ENCODE data around the gene RTEL1. TPM values are rescaled to one million over a fixed set of nuclear protein-coding genes. Genes with fewer than 3 reads are reported as not detected.

The RTEL1 gene
- total and polyA plus RNA-seq, 2 donors (not counting 1 experiment from before 2014, with no cell fraction given) = 15.1 to 32.6 TPM

- Mint-ChIP-seq H3K27ac (no peak overlapping the region), H3K4me3 (no peak overlapping the region), H3K27me3 (no peaks in the 10 kb centered on the region), H3K4me1 (peaks cover 29% of the 10 kb centered on the region), H3K9me3 (ENCODE audit: insufficient read depth) (peaks cover 2% of the 10 kb centered on the region)
- H3K9me3 ChIP-seq (ENCODE audit: control extremely low read depth in 1 of 3, control insufficient read depth in 2 of 3, insufficient read depth in 1 of 3, low read length in 2 of 3) = peaks cover 1 to 20% (median 7%) of the 10 kb centered on the region in 3 donors
- no peak overlapping the region for H3K9ac ChIP-seq (ENCODE audit: low read length)
- ATAC-seq (ENCODE audit: low read depth) (no peak), DNase-seq (no peak)
- peaks cover 55% of the 10 kb centered on the region for H4K20me1 ChIP-seq (ENCODE audit: control insufficient read depth, insufficient read depth, low read length, poor library complexity, severe bottlenecking)
- H3K27me3 ChIP-seq (replicated peaks in 1 of 4; ENCODE audit: control extremely low read depth in 1 of 4, control insufficient read depth in 3 of 4, insufficient read depth in 4 of 4, low read length in 3 of 4) = no peaks in the 10 kb centered on the region
- ChIA-PET CTCF (interaction anchor here (1.2 kb wide), 1 partner anchor 24 kb away, joined by 3 read pairs; the partner anchor contains the start of gene LIME1), POLR2A (no interaction called here)
- WGBS (ENCODE audit: insufficient coverage) = no CpG with 5 or more reads among the region's 1 CpG
- no peak overlapping the region for H2AFZ ChIP-seq (ENCODE audit: insufficient read depth, low read depth, low read length, poor library complexity, severe bottlenecking)
- intact Hi-C loops (cut with micrococcal nuclease) = no loop called here
- TF ChIP-seq EZH2 (IDR thresholded peaks at IDR 0.05; ENCODE audit: borderline replicate concordance, insufficient read depth, low read depth, low read length, poor library complexity, severe bottlenecking) = no peak
- TF ChIP-seq CTCF (IDR thresholded peaks at IDR 0.05) = no peak
- peaks cover 2 to 38% of the 10 kb centered on the region in 2 experiments for H3K36me3 ChIP-seq (replicated peaks in 1 of 2; ENCODE audit: control extremely low read depth in 1 of 2, control insufficient read depth in 1 of 2, extremely low read depth in 1 of 2, insufficient read depth in 2 of 2, low read length in 1 of 2)
- H3K4me1 ChIP-seq (ENCODE audit: control insufficient read depth in 2 of 2, insufficient read depth in 2 of 2, low read length in 2 of 2) = peaks cover 8 to 13% of the 10 kb centered on the region in 2 donors
- peaks cover 88% of the 10 kb centered on the region for H3K79me2 ChIP-seq (ENCODE audit: control insufficient read depth, insufficient read depth, low read length)
- H3K4me3 ChIP-seq (ENCODE audit: control extremely low read depth in 1 of 5, extremely low read depth in 1 of 5, insufficient read depth in 1 of 5, low read depth in 2 of 5, low read length in 4 of 5) = no peak overlapping the region
- H3K27ac ChIP-seq (ENCODE audit: low read length in 2 of 2) = no peak overlapping the region
- H3K4me2 ChIP-seq (replicated peaks; ENCODE audit: low read depth, low read length, poor library complexity, severe bottlenecking) = no peak overlapping the region
Observed at GRCh38 chr20:63712191-63712590, 54.1 kb downstream of the RTEL1 start.

GRCh38 chr20:63714858-63715257, 56.7 kb downstream of the RTEL1 start:
- H3K27me3 Mint-ChIP-seq = no peaks in the 10 kb centered on the region
- DNase-seq (no peak), ATAC-seq (ENCODE audit: low read depth) (no peak)
- H3K4me3 Mint-ChIP-seq = no peak overlapping the region
- peaks cover 19% of the 10 kb centered on the region for H3K4me1 Mint-ChIP-seq
- Histone ChIP-seq H3K79me2 (ENCODE audit: control insufficient read depth, insufficient read depth, low read length) (peaks cover 91% of the 10 kb centered on the region), H3K4me1 (ENCODE audit: control insufficient read depth in 2 of 2, insufficient read depth in 2 of 2, low read length in 2 of 2) (no peaks in the 10 kb centered on the region), H3K4me3 (ENCODE audit: control extremely low read depth in 1 of 5, extremely low read depth in 1 of 5, insufficient read depth in 1 of 5, low read depth in 2 of 5, low read length in 4 of 5) (no peak overlapping the region), H2AFZ (ENCODE audit: insufficient read depth, low read depth, low read length, poor library complexity, severe bottlenecking) (no peak overlapping the region), H3K27me3 (replicated peaks in 1 of 4; ENCODE audit: control extremely low read depth in 1 of 4, control insufficient read depth in 3 of 4, insufficient read depth in 4 of 4, low read length in 3 of 4) (no peaks in the 10 kb centered on the region), H4K20me1 (ENCODE audit: control insufficient read depth, insufficient read depth, low read length, poor library complexity, severe bottlenecking) (peaks cover 54% of the 10 kb centered on the region), H3K9me3 (ENCODE audit: control extremely low read depth in 1 of 3, control insufficient read depth in 2 of 3, insufficient read depth in 1 of 3, low read length in 2 of 3) (peaks cover 1 to 28% (median 13%) of the 10 kb centered on the region in 3 donors), H3K4me2 (replicated peaks; ENCODE audit: low read depth, low read length, poor library complexity, severe bottlenecking) (no peak overlapping the region), H3K27ac (ENCODE audit: low read length in 2 of 2) (no peak overlapping the region), H3K9ac (ENCODE audit: low read length) (no peak overlapping the region), H3K36me3 (replicated peaks in 1 of 2; ENCODE audit: control extremely low read depth in 1 of 2, control insufficient read depth in 1 of 2, extremely low read depth in 1 of 2, insufficient read depth in 2 of 2, low read length in 1 of 2) (peaks cover 3 to 43% of the 10 kb centered on the region in 2 experiments)
- H3K27ac Mint-ChIP-seq = no peak overlapping the region
- POLR2A ChIA-PET = no interaction called here
- intact Hi-C loops (cut with micrococcal nuclease) = no loop called here
- TF ChIP-seq CTCF (IDR thresholded peaks at IDR 0.05) (no peak), EZH2 (IDR thresholded peaks at IDR 0.05; ENCODE audit: borderline replicate concordance, insufficient read depth, low read depth, low read length, poor library complexity, severe bottlenecking) (no peak)
- H3K9me3 Mint-ChIP-seq (ENCODE audit: insufficient read depth) = peaks cover 4% of the 10 kb centered on the region
- CTCF ChIA-PET = no interaction called here
- WGBS (ENCODE audit: insufficient coverage) = 93% methylated on average over 2 of the region's 5 CpGs
